Measurements from ENCODE around the gene MORN1.

MORN1 gene

DNA sequence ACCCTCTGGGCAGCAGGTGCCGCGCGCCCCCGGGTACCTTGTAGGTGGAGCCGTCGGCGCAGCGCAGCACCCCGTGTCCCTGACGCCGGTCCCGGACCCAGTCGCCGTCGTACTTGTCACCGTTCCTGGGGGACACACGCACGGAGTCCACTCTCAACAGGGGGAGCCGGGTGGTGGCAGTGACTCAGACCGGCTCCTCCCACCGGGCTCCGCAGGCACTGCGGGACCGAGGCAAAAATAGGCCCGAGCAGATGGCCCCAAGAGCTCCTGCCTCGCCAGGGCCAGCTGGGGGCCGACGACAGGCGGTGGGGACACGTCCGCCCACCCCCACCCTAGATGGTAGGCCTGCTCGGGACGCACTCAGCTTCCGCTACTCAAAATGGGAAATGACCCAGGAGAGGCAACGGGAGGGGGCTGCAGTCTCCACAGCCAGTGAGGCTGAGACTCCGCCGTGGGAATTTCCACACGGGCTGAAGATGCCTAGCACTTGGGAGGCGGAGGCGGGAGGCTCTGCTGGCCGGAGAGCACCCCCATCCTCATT lies 6.3 kb downstream of the MORN1 start:
- no peak for DNase-seq

DNA sequence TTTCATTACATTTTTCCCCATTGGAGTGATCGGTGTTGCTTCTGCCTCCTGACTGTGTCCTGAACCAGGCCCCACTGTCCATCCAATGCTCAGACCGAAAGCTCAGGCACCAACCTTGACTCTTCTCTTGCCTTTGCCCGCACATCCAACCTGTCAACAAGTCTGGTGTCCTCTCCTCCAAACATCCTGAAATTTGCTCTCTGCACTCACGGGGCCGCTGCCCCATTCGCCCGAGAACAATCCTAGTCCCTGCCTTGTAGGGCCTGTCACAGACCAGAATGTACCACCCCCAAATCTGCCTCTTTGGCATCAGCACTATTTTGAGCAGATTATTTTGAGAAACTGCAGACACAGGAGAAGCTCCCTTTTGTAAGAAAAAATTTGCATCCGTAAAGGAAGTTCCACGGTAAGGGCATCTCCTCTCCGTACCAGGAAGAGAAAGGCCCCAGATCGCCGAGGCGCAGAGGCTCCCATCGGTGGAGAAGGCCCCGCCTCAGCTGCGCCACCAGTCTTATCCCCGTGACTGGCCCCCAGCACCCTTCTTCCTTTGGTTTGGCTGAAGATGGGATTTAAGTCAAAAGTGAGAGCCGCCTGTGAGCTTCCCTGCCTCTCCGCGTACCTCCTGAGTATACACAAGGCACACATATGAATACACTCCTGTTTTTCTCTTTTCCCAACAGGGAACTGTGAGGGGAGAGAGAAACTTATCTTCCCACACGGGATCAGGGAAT lies 7.1 kb downstream of the MORN1 start:
- no peak for DNase-seq

DNA sequence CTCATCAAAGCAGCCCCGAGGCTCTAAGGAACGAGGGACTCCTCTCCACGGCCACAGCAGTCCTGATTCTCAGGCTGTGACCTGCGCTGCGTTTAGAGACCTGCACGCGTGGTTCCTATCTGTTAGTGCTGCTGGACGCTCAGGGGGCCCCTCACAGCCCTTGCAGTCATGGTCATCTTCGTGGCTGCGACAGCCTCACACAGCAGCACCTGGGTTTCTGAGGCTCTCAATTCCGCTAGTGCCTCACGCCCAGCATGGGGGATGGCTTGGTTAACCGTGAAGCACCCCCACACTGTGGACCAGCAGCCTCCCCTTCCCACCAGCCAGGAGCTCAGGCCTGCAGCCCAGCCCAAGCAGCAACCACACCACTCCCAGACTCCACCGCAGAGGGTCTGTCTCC lies 7.8 kb downstream of the MORN1 start:
- DNase-seq = no peak

DNA sequence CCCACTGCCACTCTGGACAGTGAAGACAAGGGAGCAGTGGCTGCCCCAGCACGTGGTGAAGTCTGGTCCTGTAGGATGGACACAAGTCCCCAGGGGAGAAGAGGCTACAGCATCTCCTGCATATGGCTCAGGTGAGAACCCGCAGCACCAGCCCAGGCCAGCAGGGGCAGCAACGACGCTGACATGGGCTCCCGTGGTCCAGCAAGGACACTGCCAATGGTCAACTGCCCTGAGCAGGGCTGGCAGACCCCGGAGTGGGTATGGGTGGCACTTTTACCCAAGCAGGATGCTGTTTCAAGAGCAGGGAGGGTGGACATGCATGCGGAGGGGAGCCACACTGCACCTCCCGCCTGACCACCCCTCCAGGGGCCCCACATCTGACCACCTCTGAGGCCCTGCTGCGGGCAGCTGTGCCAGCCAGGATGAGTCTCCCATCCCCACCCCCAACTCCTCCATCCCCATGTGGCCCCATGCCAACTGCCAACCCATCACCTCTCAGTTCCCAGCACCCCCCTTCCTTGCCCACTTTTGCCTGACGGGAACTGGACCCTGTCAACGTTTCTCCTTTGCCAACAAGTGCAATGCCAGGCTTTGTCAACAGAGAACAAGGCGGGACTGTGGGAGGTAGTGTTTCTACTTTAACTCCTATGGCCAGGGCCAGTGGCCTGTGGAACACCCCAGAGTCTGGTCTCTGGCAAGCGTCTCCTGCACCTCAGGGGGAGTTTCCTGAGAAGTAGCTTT lies 8.6 kb downstream of the MORN1 start:
- no peak for DNase-seq

DNA sequence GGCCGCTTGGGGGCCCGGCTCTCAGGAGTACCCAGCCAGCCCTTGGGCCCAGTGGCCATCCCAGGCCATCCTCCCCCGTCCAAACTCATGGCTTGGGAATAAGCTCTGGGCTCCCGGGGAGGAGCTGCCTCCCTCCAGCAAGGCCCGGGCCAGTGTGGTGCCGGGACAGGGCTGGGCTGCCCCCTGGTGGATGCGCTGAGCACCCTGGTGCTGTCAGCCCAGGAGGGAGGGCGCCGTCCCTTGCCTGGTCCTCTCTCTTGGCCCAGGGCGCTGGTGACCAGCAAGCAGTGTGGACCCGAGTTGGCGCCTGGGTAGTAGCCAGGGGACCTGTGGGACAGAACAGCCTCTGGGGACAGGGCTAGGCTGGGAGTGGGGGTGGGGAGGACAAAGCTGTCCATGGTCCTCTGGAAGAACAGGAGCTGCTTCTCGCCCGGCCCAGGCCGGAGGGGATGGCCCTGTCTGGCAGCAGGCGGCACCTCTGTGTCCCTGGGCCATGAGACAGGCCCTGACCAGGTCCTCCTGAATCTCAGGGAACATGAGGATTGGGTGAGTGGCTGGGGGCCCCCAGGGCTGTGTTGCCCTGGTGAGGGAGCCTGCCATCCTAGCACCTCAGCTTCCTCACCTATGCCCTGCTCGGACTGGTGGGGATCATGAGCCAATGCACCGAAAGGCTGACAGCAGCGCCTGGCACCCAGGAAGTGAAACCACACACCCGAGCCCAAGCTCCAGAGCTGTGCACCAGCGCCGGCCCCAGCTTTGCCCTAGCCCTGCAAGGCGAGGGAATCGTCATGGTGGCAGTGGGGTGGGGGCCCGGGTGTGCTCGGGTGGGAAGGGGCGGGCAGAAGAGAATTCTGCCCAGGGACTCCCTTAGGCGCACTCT lies 9.4 kb downstream of the MORN1 start:
- DNase-seq = no peak

DNA sequence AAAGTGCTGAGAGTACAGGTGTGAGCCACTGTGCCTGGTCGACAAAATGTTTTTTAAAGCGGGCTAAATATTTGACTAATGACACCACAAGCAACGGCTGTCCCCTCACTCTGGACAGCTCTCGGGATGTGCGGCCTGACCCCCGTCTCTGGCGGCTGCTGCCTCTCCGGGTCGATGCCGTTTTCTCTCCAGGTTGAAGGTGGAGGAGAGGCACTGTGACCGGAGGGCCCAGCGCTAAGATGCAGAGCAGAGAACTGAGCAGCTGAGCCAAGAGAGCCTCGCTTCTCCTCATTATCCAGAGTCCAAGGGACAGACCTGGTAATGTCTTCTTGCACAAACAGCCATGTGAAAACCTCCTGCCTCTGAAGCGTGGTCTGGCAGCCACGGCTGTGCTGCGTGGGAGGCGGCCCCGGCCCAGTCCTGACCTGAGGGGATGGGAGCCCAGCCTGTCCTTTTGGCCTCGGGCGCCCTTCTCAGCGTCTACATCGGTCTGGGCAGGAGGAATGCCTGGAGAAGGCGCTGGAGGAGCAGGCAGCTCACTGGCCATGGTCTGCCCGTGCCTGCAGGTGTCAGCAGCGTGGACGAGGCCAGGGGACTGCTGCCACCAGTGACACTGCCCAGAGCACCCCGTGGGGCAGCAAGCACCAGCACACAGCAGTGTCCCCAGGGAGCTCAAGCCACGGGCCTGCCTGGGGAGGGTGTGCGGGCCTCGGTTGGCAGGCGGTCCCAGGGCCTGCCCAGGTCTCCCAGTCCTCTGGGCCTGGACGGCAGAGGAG lies 10.3 kb downstream of the MORN1 start:
- DNase-seq = no peak

DNA sequence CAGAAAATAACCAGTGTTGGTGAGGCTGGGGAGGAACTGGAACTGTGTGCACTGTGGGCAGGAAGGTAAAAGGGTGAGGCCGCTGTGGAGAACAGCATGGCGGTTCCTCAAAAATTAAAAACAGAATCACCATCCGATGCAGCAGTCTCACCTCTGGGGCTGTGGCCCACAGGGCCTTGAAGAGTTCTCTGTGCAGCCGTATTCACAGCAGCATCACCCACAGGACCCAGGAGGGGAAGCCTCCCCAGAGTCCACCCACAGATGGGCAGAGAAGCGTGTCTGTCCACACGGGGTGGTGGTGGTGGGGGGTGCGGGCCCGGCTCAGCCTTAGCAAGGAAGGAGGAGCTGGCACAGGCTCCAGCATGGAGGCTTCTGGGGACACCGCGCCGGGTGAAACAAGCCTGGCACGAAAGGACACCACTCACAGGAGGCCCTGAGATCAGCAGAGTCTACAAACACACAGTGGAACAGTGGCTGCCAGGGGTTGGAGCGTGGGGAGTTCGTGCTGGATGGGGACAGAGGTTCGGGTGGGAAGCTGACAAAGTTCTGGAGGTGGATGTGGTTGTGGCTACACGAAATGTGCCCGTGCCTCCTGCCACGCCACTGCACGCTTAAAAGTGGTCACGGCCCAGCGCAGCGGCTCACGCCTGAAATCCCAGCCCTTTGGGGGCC lies 11.5 kb downstream of the MORN1 start:
- DNase-seq = no peak

DNA sequence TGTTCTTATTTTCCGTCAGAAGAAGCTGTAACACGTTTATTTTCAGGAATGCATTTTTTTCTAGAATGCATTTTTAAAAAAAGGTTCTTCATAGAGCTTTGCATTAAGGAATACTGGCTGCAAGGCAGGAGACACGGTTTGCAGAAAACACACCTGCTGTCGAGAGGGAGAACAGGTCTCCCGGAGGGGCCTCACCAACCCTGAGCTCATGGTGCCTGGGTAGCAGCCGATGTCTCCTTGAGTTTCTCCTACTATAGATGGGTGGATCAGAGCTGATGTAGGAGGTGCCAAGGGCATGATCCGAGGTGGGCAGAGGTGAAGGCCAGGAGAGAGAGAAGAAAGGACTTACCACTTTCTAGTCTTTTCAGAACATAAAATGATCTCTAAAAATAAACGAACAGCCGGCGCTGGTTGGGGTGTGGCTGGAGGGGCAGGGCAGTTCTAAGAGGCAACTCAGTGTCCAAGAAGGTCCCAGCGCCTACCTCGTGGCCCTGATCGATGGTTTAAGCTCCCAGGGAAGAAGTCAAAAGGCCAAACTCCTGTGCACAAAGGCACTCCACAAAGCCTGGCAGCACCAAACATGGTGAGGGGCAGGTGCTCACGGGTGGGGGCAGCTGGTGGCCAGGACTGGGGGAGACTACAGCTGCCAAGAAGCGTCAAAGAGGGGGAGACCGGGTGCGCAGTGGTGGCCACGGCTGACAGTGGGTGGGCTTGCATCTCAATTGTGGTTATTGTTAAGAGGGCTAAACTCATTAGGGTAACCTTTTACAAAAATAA lies 12.2 kb downstream of the MORN1 start:
- no peak for DNase-seq

DNA sequence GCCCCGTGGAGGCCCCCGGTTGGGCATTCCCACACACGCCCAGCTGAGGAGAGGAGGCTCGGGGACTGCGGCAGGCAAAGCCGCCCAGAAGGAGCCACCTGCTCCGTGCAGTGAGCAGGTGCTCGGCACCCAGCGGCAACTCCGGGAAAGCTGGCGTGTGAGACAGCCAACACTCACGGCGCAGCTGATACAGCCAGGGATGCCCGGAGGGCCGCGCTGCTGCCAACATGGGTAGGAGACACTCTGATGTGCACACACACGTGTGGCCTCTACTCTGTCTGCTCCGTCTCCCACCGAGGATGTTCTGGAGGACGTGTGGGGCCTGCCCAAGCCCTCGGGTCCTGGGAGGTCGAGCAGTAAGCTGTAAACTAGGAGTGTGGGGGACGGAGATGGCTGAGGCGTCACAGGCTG lies 12.9 kb downstream of the MORN1 start:
- peak; percentile 16 for DNase-seq

DNA sequence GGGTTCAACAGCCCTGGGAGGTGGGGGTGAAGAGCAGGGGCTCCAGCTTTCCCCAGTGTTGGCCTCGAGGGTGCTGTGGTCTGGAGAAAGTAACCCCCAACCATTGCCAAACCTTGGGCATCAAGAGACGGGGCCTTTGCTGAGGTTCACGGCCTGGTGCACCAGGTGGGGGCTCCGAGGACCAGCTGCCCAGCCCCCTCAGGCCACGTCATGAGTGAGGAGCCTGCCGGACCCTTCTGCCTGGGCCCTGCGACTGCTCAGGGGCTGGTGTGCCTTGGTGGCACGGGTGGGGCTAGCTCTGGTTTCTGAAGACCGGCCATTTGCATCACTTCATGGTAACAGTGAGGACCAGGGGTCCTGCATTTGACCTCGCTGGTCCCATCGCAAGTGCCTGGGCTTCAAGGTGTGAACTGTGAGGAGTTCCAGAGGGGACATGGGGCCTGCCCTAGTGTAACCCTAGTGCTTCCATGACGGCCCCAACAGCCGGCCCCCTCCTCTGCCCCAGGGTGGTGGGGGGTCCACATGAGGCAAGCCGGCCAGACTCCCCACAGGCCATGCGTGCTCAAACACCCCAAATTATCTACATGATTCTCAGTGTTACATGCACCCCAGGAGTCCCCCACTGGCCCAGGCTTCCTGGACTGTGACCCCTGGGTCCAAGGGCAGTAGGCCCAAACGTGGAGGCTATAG lies 13.5 kb downstream of the MORN1 start:
- DNase-seq = no peak

DNA sequence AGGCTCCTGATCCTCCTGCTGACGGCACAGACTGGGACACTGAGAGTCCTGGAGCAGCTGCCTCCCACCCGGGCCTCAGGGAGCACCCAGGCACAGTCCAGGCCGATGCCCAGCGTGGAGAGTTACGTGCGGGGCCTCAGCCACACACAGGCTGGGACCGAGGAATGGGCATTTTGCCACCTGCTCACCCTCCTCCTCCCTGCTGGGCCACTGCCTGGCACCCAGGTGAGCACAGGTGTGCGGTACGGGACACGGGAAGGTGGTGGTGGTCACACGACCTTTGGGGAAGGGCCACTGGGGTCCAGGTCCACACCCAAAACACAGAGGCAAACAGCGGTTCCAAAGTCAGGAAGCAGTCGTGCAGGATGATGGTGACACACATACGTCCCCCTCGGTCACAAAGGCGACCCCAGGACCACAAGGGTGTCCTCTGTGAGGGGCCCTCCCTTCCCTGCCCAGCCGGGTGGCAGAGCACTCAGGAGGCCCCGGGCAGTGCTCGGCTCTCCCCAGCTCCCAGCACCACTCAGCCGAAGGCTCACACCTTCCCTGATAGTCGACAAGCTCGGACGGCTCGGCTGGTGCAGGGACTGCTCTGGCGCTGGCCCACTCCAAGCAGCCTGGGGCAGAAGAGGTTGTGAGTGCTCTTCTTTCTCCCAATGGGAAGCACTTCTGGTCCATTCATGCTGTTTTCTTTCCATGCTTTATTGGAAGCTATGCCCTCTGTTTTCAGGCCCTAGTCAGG lies 14.3 kb downstream of the MORN1 start:
- DNase-seq = no peak

DNA sequence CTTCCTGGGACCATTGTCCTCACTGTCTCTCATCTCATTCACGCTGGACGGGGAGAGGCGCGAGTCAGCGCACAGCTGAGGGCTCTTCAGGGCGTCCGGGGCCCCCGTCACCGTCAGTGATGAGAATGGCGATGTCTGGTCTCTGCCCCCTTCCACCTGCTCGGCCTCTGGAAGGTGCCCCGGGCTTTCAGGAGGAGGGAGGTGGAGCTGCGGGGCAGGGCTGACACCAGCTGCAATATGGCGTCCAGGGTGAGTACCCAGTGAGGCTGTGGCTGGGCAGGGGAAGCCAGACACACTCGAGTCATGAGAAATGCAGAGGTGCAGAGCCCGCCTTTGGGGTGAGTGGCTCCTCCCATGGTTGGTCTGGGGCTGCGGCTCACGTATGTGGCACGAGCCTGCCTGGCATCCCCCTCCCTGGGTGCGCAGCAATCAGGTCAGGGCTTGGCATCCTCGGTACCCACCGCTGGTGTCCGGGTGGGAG lies 15.1 kb downstream of the MORN1 start:
- DNase-seq = no peak

DNA sequence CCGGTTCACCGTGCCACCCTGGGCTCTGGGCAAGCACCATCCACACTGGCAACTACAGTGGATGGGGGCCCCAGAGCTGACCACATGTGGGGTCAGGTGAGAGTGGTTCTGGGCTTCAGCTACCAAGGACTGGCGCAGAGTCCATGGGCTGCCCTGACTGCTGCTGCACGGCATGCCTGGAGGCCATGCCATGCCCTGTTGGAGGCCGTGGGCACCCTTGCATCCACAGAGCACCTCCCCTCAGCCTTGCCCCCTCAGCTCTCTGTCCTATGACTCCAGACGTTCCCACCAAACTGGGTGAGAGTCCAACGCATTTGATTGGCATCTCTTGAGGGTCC lies 15.5 kb downstream of the MORN1 start:
- no peak for DNase-seq

DNA sequence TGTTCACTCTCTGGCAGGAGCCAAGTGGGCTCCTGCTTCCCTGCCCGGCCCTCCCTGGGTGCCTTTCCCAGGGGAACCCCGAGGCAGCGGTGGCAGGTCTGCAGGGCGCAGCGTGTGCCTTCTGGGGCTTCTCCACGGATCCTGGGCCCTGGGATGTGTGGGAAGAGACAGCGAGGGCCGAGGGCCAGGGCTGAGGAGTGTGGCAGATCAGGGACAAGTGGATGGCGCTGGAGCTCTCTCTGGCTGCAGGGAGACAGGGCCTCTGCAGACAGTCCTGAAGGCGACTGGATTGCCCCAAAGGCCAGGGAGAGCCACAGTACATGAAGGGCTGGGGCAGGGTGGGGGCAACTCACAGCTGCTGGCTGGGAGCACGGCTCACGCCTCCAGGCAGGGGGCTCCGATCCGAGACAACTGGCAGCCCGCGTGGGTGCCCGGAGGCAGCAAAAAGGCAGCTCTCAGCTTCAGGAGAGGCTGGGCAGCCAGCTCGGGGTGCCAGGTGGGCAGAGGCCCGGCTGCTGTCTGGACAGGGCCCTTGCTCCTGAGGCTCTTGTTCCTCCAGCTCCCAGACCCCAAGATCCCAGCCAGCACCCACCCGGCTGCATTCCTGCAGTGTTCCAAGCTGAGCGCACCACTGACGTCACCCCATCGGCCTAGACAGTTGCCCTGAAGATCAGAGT lies 16.0 kb downstream of the MORN1 start:
- no peak for DNase-seq

DNA sequence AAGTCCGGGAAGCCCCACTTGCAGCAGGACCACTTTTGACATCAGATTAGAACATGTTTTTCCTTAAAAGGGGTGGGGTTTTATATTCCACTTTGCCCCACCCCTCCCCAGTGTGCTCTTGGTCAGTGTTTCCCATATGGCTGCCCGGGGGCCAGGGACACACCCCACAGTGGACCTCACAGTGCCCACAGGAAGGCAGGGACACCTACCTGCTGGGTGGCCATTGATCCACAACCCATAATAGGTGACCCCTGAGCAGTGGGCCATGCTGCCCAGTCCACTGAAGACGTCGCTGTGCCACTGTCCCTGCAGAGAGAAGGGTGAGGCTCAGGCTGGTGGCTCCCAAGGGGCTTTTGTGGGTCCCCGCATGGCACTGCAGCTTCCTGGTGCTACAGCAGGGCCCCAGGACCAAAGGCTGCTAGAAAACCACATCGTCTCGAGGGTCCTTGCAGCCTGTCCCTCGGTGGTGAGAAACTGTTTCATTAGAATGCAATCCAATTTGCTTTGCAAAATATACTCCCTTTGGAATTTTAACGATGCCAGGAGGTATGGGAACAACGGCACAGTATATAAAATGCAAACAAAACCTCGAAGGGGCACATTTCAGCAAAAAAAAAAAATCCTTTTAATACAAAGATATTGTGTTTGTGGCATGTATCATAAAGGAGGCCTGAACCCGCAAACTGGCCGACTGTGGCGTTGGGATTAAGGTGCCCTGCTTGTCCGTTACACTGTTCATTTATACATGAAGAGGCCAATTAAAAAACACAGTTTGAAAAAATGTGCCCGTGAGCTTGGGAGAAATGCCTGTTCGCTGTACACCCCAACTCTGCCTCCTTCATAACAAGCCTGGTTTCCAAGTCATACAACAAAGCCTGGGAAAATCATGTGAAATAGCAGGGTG lies 16.9 kb downstream of the MORN1 start:
- DNase-seq = no peak

DNA sequence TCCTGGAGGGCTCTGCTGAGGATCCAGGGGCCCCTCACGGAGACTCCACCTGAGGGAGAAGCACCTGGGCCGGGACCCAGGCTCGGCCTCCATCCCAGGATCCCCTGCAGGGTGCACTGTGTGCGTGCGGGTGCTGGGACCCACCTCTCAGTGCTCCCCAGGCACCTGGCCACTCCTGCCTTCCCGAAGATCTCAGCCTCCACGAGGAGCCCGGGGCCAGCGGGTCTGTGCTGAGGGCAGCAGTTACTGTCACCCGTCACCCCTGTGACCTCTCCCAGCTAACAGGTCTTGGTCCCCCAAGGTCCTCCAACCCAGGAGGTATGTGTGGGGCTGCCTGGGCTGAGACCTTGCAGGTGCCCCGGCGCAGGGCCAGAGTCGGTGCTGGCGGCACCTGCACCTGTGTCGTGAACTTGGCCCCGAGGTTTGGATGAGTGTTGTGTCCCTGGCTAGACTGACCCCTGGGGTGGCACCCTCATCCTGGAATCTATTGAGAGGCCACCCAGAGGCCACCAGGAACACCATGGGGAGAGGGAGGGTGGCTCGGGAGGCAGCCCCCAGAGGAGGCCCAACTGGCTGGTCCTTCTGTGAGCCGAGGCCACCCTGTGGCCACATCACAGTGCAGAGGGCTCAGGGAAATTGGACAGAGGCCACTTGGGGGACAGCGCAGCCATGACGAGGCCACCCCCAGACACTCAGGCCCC lies 17.7 kb downstream of the MORN1 start:
- no peak for DNase-seq

All from SHP77 treated with DMSO at 0.1 percent for 48 hours (cell line).